ENCODE data around the gene RAP1GDS1.
"Not testable (repeated sequence)": the region's sequence is repeated elsewhere in the genome, so short reads cannot be mapped to it uniquely, and the experiment has no call there.

RAP1GDS1 gene

GRCh38 chr4:98352396-98352795 is 91.2 kb downstream of the RAP1GDS1 start:
- DNase-seq (ENCODE audit: low spot score), result no peak

GRCh38 chr4:98352940-98353339 is 91.8 kb downstream of the RAP1GDS1 start:
- DNase-seq (ENCODE audit: low spot score), result no peak

- DNase-seq (ENCODE audit: low spot score), result no peak
Measured at GRCh38 chr4:98358630-98359248, 97.6 kb downstream of the RAP1GDS1 start.

GRCh38 chr4:98359646-98360045 is 98.5 kb downstream of the RAP1GDS1 start:
- DNase-seq (ENCODE audit: low spot score), result no peak

- DNase-seq (ENCODE audit: low spot score), result no peak
Measured at GRCh38 chr4:98363431-98363830, 102.2 kb downstream of the RAP1GDS1 start.

- not testable (repeated sequence) for DNase-seq (ENCODE audit: low spot score)
Measured at GRCh38 chr4:98366275-98366674, 105.1 kb downstream of the RAP1GDS1 start.

GRCh38 chr4:98368000-98368399 is 106.8 kb downstream of the RAP1GDS1 start:
- not testable (repeated sequence) for DNase-seq (ENCODE audit: low spot score)

GRCh38 chr4:98369322-98369721 is 108.1 kb downstream of the RAP1GDS1 start:
- no peak for DNase-seq (ENCODE audit: low spot score)

- DNase-seq (ENCODE audit: low spot score), result no peak
Measured at GRCh38 chr4:98374643-98375042, 113.5 kb downstream of the RAP1GDS1 start.

GRCh38 chr4:98377559-98377958 is 116.4 kb downstream of the RAP1GDS1 start:
- DNase-seq (ENCODE audit: low spot score), result peak; percentile 14

- DNase-seq (ENCODE audit: low spot score), result no peak
Measured at GRCh38 chr4:98381306-98381705, 120.1 kb downstream of the RAP1GDS1 start.

GRCh38 chr4:98383431-98384106 is 122.4 kb downstream of the RAP1GDS1 start:
- no peak for DNase-seq (ENCODE audit: low spot score)

- DNase-seq (ENCODE audit: low spot score), result no peak
Measured at GRCh38 chr4:98385831-98386230, 124.6 kb downstream of the RAP1GDS1 start.

GRCh38 chr4:98387345-98388026 is 126.3 kb downstream of the RAP1GDS1 start:
- no peak for DNase-seq (ENCODE audit: low spot score)

- no peak for DNase-seq (ENCODE audit: low spot score)
Measured at GRCh38 chr4:98394134-98394533, 132.9 kb downstream of the RAP1GDS1 start.

GRCh38 chr4:98399915-98400314 is 138.7 kb downstream of the RAP1GDS1 start:
- no peak for DNase-seq (ENCODE audit: low spot score)

GRCh38 chr4:98406819-98407218 is 145.6 kb downstream of the RAP1GDS1 start:
- DNase-seq (ENCODE audit: low spot score), result no peak

- DNase-seq (ENCODE audit: low spot score), result no peak
Measured at GRCh38 chr4:98411731-98412130, 150.5 kb downstream of the RAP1GDS1 start.

- no peak for DNase-seq (ENCODE audit: low spot score)
Measured at GRCh38 chr4:98416844-98417243, 155.7 kb downstream of the RAP1GDS1 start.

- not testable (repeated sequence) for DNase-seq (ENCODE audit: low spot score)
Measured at GRCh38 chr4:98420151-98420550, 159.0 kb downstream of the RAP1GDS1 start.

- DNase-seq (ENCODE audit: low spot score), result no peak
Measured at GRCh38 chr4:98421111-98421510, 159.9 kb downstream of the RAP1GDS1 start.

GRCh38 chr4:98423009-98423408 is 161.8 kb downstream of the RAP1GDS1 start:
- no peak for DNase-seq (ENCODE audit: low spot score)

- peak; percentile 61 for DNase-seq (ENCODE audit: low spot score)
Measured at GRCh38 chr4:98430708-98431403, 169.7 kb downstream of the RAP1GDS1 start.

Measured in AG20443 (cell line).